HCT116 (cell line): ENCODE results near the gene TNFRSF18.

Experiments
- CEBPB ChIP-seq: IDR thresholded peaks from 2 replicates; pipeline ENCODE4 v1.6.1; 2012; ENCODE audit warnings: low read depth
- EZH2 ChIP-seq: fragments of 200-600 bp; sonication (generic); IDR thresholded peaks from 2 replicates; pipeline ENCODE4 v1.6.1; 2017; ENCODE audit warnings: antibody characterized with exemption, mixed run types
- EZH2phosphoT487 ChIP-seq: fragments of 200-600 bp; IDR thresholded peaks from 2 replicates; pipeline ENCODE4 v1.6.1; 2018; ENCODE audit warnings: antibody characterized with exemption, borderline replicate concordance
- FOSL1 ChIP-seq: IDR thresholded peaks from 2 replicates; pipeline ENCODE4 v1.6.1; 2012; ENCODE audit warnings: low read depth
- POLR2A ChIP-seq: IDR thresholded peaks from 2 replicates; pipeline ENCODE4 v1.7.0; 2011; ENCODE audit warnings: borderline replicate concordance; ENCODE audit not compliant: insufficient read depth, insufficient read length; ENCODE audit errors: extremely low read depth
- POLR2AphosphoS5 ChIP-seq: IDR thresholded peaks from 2 replicates; pipeline ENCODE4 v1.6.1; 2011; ENCODE audit warnings: mild to moderate bottlenecking, low read depth, low read length, moderate library complexity
- RAD21 ChIP-seq: IDR thresholded peaks from 2 replicates; pipeline ENCODE4 v1.6.1; 2012; ENCODE audit warnings: low read depth, mild to moderate bottlenecking
- SRF ChIP-seq: IDR thresholded peaks from 2 replicates; pipeline ENCODE4 v1.6.1; 2012; ENCODE audit warnings: low read depth
- TF ChIP-seq, protein P1 (sequence below), 3 experiments: fragments of 200-600 bp in 1 of 3; sonication (generic) in 1 of 3; IDR thresholded peaks in 2 of 3; conservative IDR thresholded peaks in 1 of 3; 2 replicates each; pipeline ENCODE4 v1.5.1; 2012 to 2017; ENCODE audit warnings: low read depth in 2 of 3, low read length in 2 of 3, antibody characterized with exemption in 1 of 3, borderline replicate concordance in 1 of 3, control low read depth in 1 of 3, mild to moderate bottlenecking in 1 of 3, mixed read lengths in 1 of 3, mixed run types in 1 of 3, moderate library complexity in 1 of 3; ENCODE audit not compliant: insufficient read depth in 1 of 3
- TF ChIP-seq, protein P2 (sequence below): IDR thresholded peaks from 2 replicates; pipeline ENCODE4 v1.6.1; 2012; ENCODE audit warnings: low read depth
- TF ChIP-seq, protein P3 (sequence below): IDR thresholded peaks from 2 replicates; pipeline ENCODE4 v1.6.1; 2011; ENCODE audit warnings: mild to moderate bottlenecking, low read length, moderate library complexity; ENCODE audit not compliant: insufficient replicate concordance; ENCODE audit errors: extremely low read depth
- TF ChIP-seq, protein P4 (sequence below): IDR thresholded peaks from 2 replicates; pipeline ENCODE4 v1.6.1; 2012
- TF ChIP-seq, protein P5 (sequence below): IDR thresholded peaks from 2 replicates; pipeline ENCODE4 v1.6.1; 2012

DNA sequence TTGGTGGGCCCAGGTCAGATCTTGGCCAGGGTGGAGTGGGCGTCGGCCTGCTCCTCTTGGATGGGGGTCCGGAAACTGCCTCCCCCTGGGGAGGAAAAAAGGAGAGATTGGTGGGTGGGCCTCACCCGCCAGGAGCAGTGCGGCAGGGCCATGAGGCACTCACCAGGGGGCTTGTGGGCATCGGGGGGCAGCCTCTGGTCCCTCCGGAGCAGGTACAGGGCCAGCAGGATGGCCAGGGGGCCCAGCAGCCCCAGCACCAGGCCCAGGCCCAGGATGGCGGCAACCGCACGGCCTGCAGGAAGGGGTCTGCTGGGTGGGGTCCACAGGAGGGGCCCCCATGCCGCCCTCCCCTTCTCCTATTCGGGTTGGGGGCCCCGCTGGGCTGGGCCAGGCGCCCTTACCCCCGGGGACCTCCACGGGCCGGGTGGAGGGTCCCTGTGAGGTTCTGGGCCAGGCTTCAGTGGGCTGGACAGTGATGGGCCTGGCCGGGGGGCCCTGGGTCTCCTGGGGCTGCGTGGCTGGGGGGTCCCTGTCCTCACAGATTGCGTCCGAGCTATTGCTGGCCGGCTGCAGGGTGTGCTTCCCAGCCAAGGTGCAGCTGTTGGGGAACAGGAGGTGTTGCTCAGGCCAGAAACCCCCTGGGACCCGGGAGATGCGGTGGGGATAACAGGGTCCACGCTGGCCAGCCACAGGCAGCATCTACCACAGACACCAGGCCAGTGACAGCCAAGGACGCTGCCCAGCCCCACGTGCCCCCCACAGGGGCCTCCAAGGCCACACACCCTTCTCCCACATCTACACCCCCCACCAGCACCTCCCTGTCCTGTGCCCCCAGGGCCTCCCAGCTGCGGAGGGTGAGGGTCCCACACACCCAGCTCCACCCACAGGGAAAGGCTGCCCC is 5.4 kb upstream of the TNFRSF18 start:
- TF ChIP-seq EZH2phosphoT487 (no peak), RAD21 (no peak), CEBPB (no peak), EZH2 (no peak), POLR2AphosphoS5 (no peak), POLR2A (no peak), SRF (no peak), FOSL1 (no peak)
- TF ChIP-seq, protein P1, sequence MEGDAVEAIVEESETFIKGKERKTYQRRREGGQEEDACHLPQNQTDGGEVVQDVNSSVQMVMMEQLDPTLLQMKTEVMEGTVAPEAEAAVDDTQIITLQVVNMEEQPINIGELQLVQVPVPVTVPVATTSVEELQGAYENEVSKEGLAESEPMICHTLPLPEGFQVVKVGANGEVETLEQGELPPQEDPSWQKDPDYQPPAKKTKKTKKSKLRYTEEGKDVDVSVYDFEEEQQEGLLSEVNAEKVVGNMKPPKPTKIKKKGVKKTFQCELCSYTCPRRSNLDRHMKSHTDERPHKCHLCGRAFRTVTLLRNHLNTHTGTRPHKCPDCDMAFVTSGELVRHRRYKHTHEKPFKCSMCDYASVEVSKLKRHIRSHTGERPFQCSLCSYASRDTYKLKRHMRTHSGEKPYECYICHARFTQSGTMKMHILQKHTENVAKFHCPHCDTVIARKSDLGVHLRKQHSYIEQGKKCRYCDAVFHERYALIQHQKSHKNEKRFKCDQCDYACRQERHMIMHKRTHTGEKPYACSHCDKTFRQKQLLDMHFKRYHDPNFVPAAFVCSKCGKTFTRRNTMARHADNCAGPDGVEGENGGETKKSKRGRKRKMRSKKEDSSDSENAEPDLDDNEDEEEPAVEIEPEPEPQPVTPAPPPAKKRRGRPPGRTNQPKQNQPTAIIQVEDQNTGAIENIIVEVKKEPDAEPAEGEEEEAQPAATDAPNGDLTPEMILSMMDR (IDR thresholded peaks at IDR 0.05 in 2 of 3, conservative IDR thresholded peaks at IDR 0.05 in 1 of 3; ENCODE audit: borderline replicate concordance in 1 of 3, insufficient read depth in 1 of 3, low read depth in 2 of 3, low read length in 2 of 3): no peak
- TF ChIP-seq, protein P2, sequence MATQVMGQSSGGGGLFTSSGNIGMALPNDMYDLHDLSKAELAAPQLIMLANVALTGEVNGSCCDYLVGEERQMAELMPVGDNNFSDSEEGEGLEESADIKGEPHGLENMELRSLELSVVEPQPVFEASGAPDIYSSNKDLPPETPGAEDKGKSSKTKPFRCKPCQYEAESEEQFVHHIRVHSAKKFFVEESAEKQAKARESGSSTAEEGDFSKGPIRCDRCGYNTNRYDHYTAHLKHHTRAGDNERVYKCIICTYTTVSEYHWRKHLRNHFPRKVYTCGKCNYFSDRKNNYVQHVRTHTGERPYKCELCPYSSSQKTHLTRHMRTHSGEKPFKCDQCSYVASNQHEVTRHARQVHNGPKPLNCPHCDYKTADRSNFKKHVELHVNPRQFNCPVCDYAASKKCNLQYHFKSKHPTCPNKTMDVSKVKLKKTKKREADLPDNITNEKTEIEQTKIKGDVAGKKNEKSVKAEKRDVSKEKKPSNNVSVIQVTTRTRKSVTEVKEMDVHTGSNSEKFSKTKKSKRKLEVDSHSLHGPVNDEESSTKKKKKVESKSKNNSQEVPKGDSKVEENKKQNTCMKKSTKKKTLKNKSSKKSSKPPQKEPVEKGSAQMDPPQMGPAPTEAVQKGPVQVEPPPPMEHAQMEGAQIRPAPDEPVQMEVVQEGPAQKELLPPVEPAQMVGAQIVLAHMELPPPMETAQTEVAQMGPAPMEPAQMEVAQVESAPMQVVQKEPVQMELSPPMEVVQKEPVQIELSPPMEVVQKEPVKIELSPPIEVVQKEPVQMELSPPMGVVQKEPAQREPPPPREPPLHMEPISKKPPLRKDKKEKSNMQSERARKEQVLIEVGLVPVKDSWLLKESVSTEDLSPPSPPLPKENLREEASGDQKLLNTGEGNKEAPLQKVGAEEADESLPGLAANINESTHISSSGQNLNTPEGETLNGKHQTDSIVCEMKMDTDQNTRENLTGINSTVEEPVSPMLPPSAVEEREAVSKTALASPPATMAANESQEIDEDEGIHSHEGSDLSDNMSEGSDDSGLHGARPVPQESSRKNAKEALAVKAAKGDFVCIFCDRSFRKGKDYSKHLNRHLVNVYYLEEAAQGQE: no peak
- TF ChIP-seq, protein P3, sequence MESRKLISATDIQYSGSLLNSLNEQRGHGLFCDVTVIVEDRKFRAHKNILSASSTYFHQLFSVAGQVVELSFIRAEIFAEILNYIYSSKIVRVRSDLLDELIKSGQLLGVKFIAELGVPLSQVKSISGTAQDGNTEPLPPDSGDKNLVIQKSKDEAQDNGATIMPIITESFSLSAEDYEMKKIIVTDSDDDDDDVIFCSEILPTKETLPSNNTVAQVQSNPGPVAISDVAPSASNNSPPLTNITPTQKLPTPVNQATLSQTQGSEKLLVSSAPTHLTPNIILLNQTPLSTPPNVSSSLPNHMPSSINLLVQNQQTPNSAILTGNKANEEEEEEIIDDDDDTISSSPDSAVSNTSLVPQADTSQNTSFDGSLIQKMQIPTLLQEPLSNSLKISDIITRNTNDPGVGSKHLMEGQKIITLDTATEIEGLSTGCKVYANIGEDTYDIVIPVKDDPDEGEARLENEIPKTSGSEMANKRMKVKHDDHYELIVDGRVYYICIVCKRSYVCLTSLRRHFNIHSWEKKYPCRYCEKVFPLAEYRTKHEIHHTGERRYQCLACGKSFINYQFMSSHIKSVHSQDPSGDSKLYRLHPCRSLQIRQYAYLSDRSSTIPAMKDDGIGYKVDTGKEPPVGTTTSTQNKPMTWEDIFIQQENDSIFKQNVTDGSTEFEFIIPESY: no peak
- TF ChIP-seq, protein P4, sequence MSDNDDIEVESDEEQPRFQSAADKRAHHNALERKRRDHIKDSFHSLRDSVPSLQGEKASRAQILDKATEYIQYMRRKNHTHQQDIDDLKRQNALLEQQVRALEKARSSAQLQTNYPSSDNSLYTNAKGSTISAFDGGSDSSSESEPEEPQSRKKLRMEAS: no peak
- TF ChIP-seq, protein P5, sequence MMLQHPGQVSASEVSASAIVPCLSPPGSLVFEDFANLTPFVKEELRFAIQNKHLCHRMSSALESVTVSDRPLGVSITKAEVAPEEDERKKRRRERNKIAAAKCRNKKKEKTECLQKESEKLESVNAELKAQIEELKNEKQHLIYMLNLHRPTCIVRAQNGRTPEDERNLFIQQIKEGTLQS: no peak
